ENCODE measurements around the gene EMC8. TPM values are rescaled to one million over a fixed set of nuclear protein-coding genes. Genes with fewer than 3 reads are reported as not detected.

Gene EMC8
- total and polyA plus RNA-seq, 10 of the 15 experiments (the other 5 are each of a cell fraction or from before 2014, with no cell fraction given): 7.8 to 62.0 (median 33.5) TPM

DNA sequence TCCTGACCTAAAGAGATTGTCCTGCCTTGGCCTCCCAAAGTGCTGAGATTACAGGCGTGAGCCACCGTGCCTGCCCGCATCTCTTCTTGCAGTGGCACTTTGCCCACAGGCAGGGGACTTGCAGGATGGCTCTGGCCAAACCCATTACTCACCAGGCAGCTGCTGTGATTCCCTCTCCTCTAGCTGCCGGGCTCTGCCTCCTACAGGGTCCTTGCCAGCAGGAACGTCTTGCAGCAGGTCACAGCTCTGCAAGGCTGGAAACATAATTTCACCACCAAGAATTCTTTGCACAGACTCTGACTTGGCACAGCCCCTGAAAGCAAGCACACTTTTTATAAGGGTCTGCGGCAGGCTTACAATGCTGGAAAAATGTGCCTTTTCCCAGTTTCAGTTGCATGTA lies 20.4 kb upstream of the EMC8 start:
- DNase-seq (ENCODE audit: low read depth, low spot score) (no peak), FAIRE-seq (no peak), ATAC-seq (no peak)
- CTCF ChIA-PET: interaction anchor here (0.6 to 9.6 kb wide), 40 partner anchors 9 to 699 kb away, joined by 3 to 345 read pairs (median 4); partner anchors contain the start of gene IRF8
- no peak overlapping the region for H3K4me2 ChIP-seq (ENCODE audit: control insufficient read depth, insufficient read depth)
- no peak overlapping the region for H2AFZ ChIP-seq (ENCODE audit: control insufficient read depth, low read depth, low read length)
- RAD21 ChIA-PET (ENCODE audit: unreplicated experiment): interaction anchor here (0.6 to 9.6 kb wide), 18 partner anchors 13 to 698 kb away, joined by 3 to 211 read pairs (median 5); partner anchors contain the start of gene IRF8
- no peaks in the 10 kb centered on the region for H3K9me3 ChIP-seq (replicated peaks; ENCODE audit: control insufficient read depth, insufficient read depth, low read length)
- H3K79me2 ChIP-seq (ENCODE audit: control insufficient read depth, insufficient read depth, low read length): no peaks in the 10 kb centered on the region
- TF ChIP-seq ZNF207 (IDR thresholded peaks at IDR 0.05; ENCODE audit: borderline replicate concordance) (no peak), HDAC6 (IDR thresholded peaks at IDR 0.05; ENCODE audit: unreplicated experiment) (no peak), NFXL1 (IDR thresholded peaks at IDR 0.05; ENCODE audit: borderline replicate concordance) (no peak), YY1 (IDR thresholded peaks at IDR 0.05; ENCODE audit: low read depth, low read length) (no peak), MEF2B (IDR thresholded peaks at IDR 0.05; ENCODE audit: partially characterized antibody, poor library complexity, severe bottlenecking) (no peak), HCFC1 (IDR thresholded peaks at IDR 0.05; ENCODE audit: low read length) (no peak), REST (IDR thresholded peaks at IDR 0.05; ENCODE audit: low read depth, low read length) (no peak), NBN (IDR thresholded peaks at IDR 0.05) (no peak), DPF2 (IDR thresholded peaks at IDR 0.05) (no peak), LARP7 (IDR thresholded peaks at IDR 0.05) (no peak), PKNOX1 (IDR thresholded peaks at IDR 0.05) (no peak), ATF2 (IDR thresholded peaks at IDR 0.05; ENCODE audit: low read length) (no peak), SMARCA5 (IDR thresholded peaks at IDR 0.05) (no peak), SMAD5 (IDR thresholded peaks at IDR 0.05; ENCODE audit: low read depth) (no peak), RAD51 (IDR thresholded peaks at IDR 0.05) (no peak)
- TF ChIP-seq, protein P1, sequence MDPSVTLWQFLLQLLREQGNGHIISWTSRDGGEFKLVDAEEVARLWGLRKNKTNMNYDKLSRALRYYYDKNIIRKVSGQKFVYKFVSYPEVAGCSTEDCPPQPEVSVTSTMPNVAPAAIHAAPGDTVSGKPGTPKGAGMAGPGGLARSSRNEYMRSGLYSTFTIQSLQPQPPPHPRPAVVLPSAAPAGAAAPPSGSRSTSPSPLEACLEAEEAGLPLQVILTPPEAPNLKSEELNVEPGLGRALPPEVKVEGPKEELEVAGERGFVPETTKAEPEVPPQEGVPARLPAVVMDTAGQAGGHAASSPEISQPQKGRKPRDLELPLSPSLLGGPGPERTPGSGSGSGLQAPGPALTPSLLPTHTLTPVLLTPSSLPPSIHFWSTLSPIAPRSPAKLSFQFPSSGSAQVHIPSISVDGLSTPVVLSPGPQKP (IDR thresholded peaks at IDR 0.05; ENCODE audit: low read depth, low read length): no peak
- H3K27me3 ChIP-seq (replicated peaks in 1 of 2; ENCODE audit: control insufficient read depth in 2 of 2, insufficient read depth in 2 of 2, low read length in 1 of 2): no peaks in the 10 kb centered on the region
- WGBS (ENCODE audit: insufficient coverage, insufficient replicate concordance, low lambda C conversion rate, missing lambda C conversion rate): 63% methylated on average over 6 of the region's 6 CpGs
- no peak overlapping the region for H3K9ac ChIP-seq (ENCODE audit: control insufficient read depth, insufficient read depth, low read length)
- peaks cover 18% of the 10 kb centered on the region for H3K4me1 ChIP-seq (ENCODE audit: control insufficient read depth, insufficient read depth, low read length)
- POLR2A ChIA-PET: interaction anchor here (0.6 to 1.0 kb wide), 3 partner anchors 82 to 590 kb away, joined by 3 to 6 read pairs (median 3); no protein-coding TSS in a partner anchor
- H3K36me3 ChIP-seq (ENCODE audit: control insufficient read depth in 2 of 2, insufficient read depth in 2 of 2, low read length in 1 of 2): no peaks in the 10 kb centered on the region
- in situ Hi-C loops (cut with MboI) (loop anchor here (5.0 to 25.0 kb wide), 5 partner anchors 83 to 703 kb away; no protein-coding TSS in a partner anchor), intact Hi-C loops (cut with micrococcal nuclease; ENCODE audit: unreplicated experiment) (loop anchor here (2.0 kb wide), 1 partner anchor 83 kb away; no protein-coding TSS in a partner anchor)
- SMC1A ChIA-PET (ENCODE audit: uncharacterized antibody, unreplicated experiment): interaction anchor here (0.7 to 8.3 kb wide), 14 partner anchors 46 to 698 kb away, joined by 3 to 229 read pairs (median 5); partner anchors contain the start of gene IRF8
- H3K27ac ChIP-seq (ENCODE audit: control insufficient read depth, insufficient read depth): no peak overlapping the region
- BruUV-seq (replicated peaks): no TSS peak
- no peaks in the 10 kb centered on the region for H4K20me1 ChIP-seq (ENCODE audit: control insufficient read depth, insufficient read depth)
- no peak overlapping the region for H3K4me3 ChIP-seq

Data from GM12878 (cell line).